SK-N-SH treated with all-trans-retinoic acid at 6 μM for 48 hours (cell line): Measurements from ENCODE around the gene ZNF682.

Experiments
- ATAC-seq: fragments of 200-7000 bp; cut with Tn5 transposase; 3 replicates; pipeline ENCODE4 v1.9.1; 2020; ENCODE audit warnings: mild to moderate bottlenecking, moderate library complexity
- BACH2 ChIP-seq: fragments of 250-450 bp; sonication (Bioruptor Pico); IDR thresholded peaks from 2 replicates; pipeline ENCODE4 v1.9.0; 2021; ENCODE audit warnings: mild to moderate bottlenecking, borderline replicate concordance
- CSDC2 ChIP-seq: fragments of 250-450 bp; sonication (Bioruptor Pico); IDR thresholded peaks from 2 replicates; pipeline ENCODE4 v1.5.0; 2020; ENCODE audit warnings: mild to moderate bottlenecking, moderate library complexity
- CSRNP3 ChIP-seq: fragments of 250-450 bp; sonication (Bioruptor Pico); IDR thresholded peaks from 2 replicates; pipeline ENCODE4 v1.5.1; 2021; ENCODE audit warnings: mild to moderate bottlenecking, moderate library complexity
- ESRRG ChIP-seq: fragments of 250-450 bp; sonication (Bioruptor Pico); IDR thresholded peaks from 2 replicates; pipeline ENCODE4 v1.6.1; 2021; ENCODE audit warnings: mild to moderate bottlenecking
- GLIS3 ChIP-seq: fragments of 250-450 bp; sonication (Bioruptor Pico); IDR thresholded peaks from 2 replicates; pipeline ENCODE4 v1.5.0; 2020; ENCODE audit warnings: mild to moderate bottlenecking, moderate library complexity
- ISL1 ChIP-seq: fragments of 250-450 bp; sonication (Bioruptor Pico); IDR thresholded peaks from 2 replicates; pipeline ENCODE4 v2.1.2; 2022; ENCODE audit warnings: mild to moderate bottlenecking, moderate library complexity
- OSR1 ChIP-seq: fragments of 250-450 bp; sonication (Bioruptor Pico); IDR thresholded peaks from 2 replicates; pipeline ENCODE4 v1.8.0; 2022; ENCODE audit warnings: moderate library complexity, mild to moderate bottlenecking, inconsistent platforms
- PATZ1 ChIP-seq: fragments of 250-450 bp; sonication (Bioruptor Pico); IDR thresholded peaks from 2 replicates; pipeline ENCODE4 v1.8.0; 2020; ENCODE audit warnings: mild to moderate bottlenecking, moderate library complexity, borderline replicate concordance
- POU6F1 ChIP-seq: fragments of 250-450 bp; sonication (Bioruptor Pico); IDR thresholded peaks from 2 replicates; pipeline ENCODE4 v1.8.0; 2021; ENCODE audit warnings: low read depth, mild to moderate bottlenecking, moderate library complexity, borderline replicate concordance
- PPARA ChIP-seq: fragments of 250-450 bp; sonication (Bioruptor Pico); IDR thresholded peaks from 2 replicates; pipeline ENCODE4 v1.5.0; 2020; ENCODE audit warnings: mild to moderate bottlenecking, borderline replicate concordance
- RARB ChIP-seq: fragments of 250-450 bp; sonication (Bioruptor Pico); IDR thresholded peaks from 2 replicates; pipeline ENCODE4 v1.8.0; 2021; ENCODE audit warnings: mild to moderate bottlenecking, moderate library complexity
- SNAI2 ChIP-seq: fragments of 250-450 bp; sonication (Bioruptor Pico); IDR thresholded peaks from 2 replicates; pipeline ENCODE4 v1.5.0; 2020; ENCODE audit warnings: mild to moderate bottlenecking, moderate library complexity
- TOX ChIP-seq: fragments of 250-450 bp; sonication (Bioruptor Pico); IDR thresholded peaks from 2 replicates; pipeline ENCODE4 v1.8.0; 2021; ENCODE audit warnings: mild to moderate bottlenecking, moderate library complexity, borderline replicate concordance
- ZC3H10 ChIP-seq: fragments of 250-450 bp; sonication (Bioruptor Pico); IDR thresholded peaks from 2 replicates; pipeline ENCODE4 v1.5.1; 2021; ENCODE audit warnings: mild to moderate bottlenecking, moderate library complexity
- ZFP3 ChIP-seq: fragments of 250-450 bp; sonication (Bioruptor Pico); IDR thresholded peaks from 2 replicates; pipeline ENCODE4 v1.5.0; 2020; ENCODE audit warnings: mild to moderate bottlenecking, moderate library complexity
- ZFP30 ChIP-seq: fragments of 450-650 bp; formaldehyde crosslinking; IDR thresholded peaks from 2 replicates; pipeline ENCODE4 v1.5.0; 2022; ENCODE audit warnings: mild to moderate bottlenecking, moderate library complexity
- ZNF70 ChIP-seq: fragments of 450-650 bp; formaldehyde crosslinking; IDR thresholded peaks from 2 replicates; pipeline ENCODE4 v1.5.0; 2020; ENCODE audit warnings: mild to moderate bottlenecking, moderate library complexity
- ZNF8 ChIP-seq: fragments of 450-650 bp; formaldehyde crosslinking; IDR thresholded peaks from 2 replicates; pipeline ENCODE4 v1.5.0; 2020; ENCODE audit warnings: mild to moderate bottlenecking, moderate library complexity
- TF ChIP-seq, protein P1 (sequence below): fragments of 250-450 bp; sonication (Bioruptor Pico); IDR thresholded peaks from 2 replicates; pipeline ENCODE4 v1.5.1; 2020; ENCODE audit warnings: low read depth, mild to moderate bottlenecking, moderate library complexity
- TF ChIP-seq, protein P2 (sequence below): fragments of 250-450 bp; sonication (Bioruptor Pico); IDR thresholded peaks from 2 replicates; pipeline ENCODE4 v1.5.0; 2020; ENCODE audit warnings: mild to moderate bottlenecking, moderate library complexity

The ZNF682 gene

GRCh38 chr19:20078581-20079031 lies 39.3 kb upstream of the ZNF682 start:
- ATAC-seq: peak; percentile 57
- TF ChIP-seq ISL1 (no peak), ZFP3 (CRISPR knock-in tag) (no peak), POU6F1 (no peak), SNAI2 (CRISPR knock-in tag) (no peak), OSR1 (CRISPR knock-in tag) (no peak), TOX (no peak)
- TF ChIP-seq, protein P1, sequence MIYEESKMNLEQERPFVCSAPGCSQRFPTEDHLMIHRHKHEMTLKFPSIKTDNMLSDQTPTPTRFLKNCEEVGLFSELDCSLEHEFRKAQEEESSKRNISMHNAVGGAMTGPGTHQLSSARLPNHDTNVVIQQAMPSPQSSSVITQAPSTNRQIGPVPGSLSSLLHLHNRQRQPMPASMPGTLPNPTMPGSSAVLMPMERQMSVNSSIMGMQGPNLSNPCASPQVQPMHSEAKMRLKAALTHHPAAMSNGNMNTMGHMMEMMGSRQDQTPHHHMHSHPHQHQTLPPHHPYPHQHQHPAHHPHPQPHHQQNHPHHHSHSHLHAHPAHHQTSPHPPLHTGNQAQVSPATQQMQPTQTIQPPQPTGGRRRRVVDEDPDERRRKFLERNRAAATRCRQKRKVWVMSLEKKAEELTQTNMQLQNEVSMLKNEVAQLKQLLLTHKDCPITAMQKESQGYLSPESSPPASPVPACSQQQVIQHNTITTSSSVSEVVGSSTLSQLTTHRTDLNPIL (CRISPR knock-in tag): no peak

GRCh38 chr19:20077791-20078463 lies 38.6 kb upstream of the ZNF682 start, which contains the start of gene ZNF90:
TSS of gene ZNF90 (plus strand) at chr19:20078000. CDS start at chr19:20078133, 133 bp downstream.
- peak; percentile 95 for ATAC-seq
- TF ChIP-seq BACH2 (CRISPR knock-in tag) (no peak), POU6F1 (no peak), PPARA (no peak), CSRNP3 (no peak), TOX (no peak), ZC3H10 (CRISPR knock-in tag) (no peak), ZNF8 (no peak), ESRRG (CRISPR knock-in tag) (no peak)
- TF ChIP-seq, protein P1 (CRISPR knock-in tag): no peak
- TF ChIP-seq, protein P2, sequence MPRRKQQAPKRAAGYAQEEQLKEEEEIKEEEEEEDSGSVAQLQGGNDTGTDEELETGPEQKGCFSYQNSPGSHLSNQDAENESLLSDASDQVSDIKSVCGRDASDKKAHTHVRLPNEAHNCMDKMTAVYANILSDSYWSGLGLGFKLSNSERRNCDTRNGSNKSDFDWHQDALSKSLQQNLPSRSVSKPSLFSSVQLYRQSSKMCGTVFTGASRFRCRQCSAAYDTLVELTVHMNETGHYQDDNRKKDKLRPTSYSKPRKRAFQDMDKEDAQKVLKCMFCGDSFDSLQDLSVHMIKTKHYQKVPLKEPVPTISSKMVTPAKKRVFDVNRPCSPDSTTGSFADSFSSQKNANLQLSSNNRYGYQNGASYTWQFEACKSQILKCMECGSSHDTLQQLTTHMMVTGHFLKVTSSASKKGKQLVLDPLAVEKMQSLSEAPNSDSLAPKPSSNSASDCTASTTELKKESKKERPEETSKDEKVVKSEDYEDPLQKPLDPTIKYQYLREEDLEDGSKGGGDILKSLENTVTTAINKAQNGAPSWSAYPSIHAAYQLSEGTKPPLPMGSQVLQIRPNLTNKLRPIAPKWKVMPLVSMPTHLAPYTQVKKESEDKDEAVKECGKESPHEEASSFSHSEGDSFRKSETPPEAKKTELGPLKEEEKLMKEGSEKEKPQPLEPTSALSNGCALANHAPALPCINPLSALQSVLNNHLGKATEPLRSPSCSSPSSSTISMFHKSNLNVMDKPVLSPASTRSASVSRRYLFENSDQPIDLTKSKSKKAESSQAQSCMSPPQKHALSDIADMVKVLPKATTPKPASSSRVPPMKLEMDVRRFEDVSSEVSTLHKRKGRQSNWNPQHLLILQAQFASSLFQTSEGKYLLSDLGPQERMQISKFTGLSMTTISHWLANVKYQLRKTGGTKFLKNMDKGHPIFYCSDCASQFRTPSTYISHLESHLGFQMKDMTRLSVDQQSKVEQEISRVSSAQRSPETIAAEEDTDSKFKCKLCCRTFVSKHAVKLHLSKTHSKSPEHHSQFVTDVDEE (CRISPR knock-in tag): no peak

- ATAC-seq: no peak
- TF ChIP-seq GLIS3 (CRISPR knock-in tag) (no peak), PATZ1 (CRISPR knock-in tag) (no peak), ZFP30 (CRISPR knock-in tag) (no peak), CSDC2 (CRISPR knock-in tag) (no peak), ZNF70 (CRISPR knock-in tag) (no peak), RARB (no peak), ISL1 (no peak), TOX (no peak), ZFP3 (CRISPR knock-in tag) (no peak), ZNF8 (no peak), ESRRG (CRISPR knock-in tag) (no peak), OSR1 (CRISPR knock-in tag) (no peak), ZC3H10 (CRISPR knock-in tag) (no peak), POU6F1 (no peak), SNAI2 (CRISPR knock-in tag) (no peak)
- TF ChIP-seq, protein P1 (CRISPR knock-in tag): no peak
Measured at GRCh38 chr19:20072936-20073335, 33.6 kb upstream of the ZNF682 start.
